WTC11 (cell line): ENCODE results near the gene IP6K2.

ENCODE experiments used
- CBFB ChIP-seq: sonication (generic); formaldehyde crosslinking; IDR thresholded peaks from 2 replicates; pipeline ENCODE4 v1.8.1; 2022; ENCODE audit warnings: mild to moderate bottlenecking, low read depth, missing genetic modification reagents
- NFE2L1 ChIP-seq: sonication (generic); formaldehyde crosslinking; IDR thresholded peaks from 2 replicates; pipeline ENCODE4 v1.8.1; 2023; ENCODE audit warnings: missing genetic modification reagents
- NFYB ChIP-seq: sonication (generic); formaldehyde crosslinking; conservative IDR thresholded peaks from 2 replicates; pipeline ENCODE4 v1.8.0; 2022; ENCODE audit warnings: low read depth, missing genetic modification reagents
- TEAD1 ChIP-seq: sonication (generic); formaldehyde crosslinking; IDR thresholded peaks from 2 replicates; pipeline ENCODE4 v1.8.0; 2022; ENCODE audit warnings: mild to moderate bottlenecking, missing genetic modification reagents
- ZBTB43 ChIP-seq: sonication (generic); formaldehyde crosslinking; IDR thresholded peaks from 2 replicates; pipeline ENCODE4 v1.8.1; 2023; ENCODE audit warnings: mild to moderate bottlenecking, missing genetic modification reagents
- ZMAT4 ChIP-seq: fragments of 250-450 bp; sonication (Bioruptor Pico); IDR thresholded peaks from 2 replicates; pipeline ENCODE4 v1.9.0; 2021; ENCODE audit warnings: mild to moderate bottlenecking
- ZNF121 ChIP-seq: sonication (generic); formaldehyde crosslinking; IDR thresholded peaks from 2 replicates; pipeline ENCODE4 v1.8.0; 2023; ENCODE audit warnings: missing genetic modification reagents
- ZNF138 ChIP-seq: sonication (generic); formaldehyde crosslinking; conservative IDR thresholded peaks from 2 replicates; pipeline ENCODE4 v1.8.1; 2022; ENCODE audit warnings: mild to moderate bottlenecking, moderate library complexity, missing genetic modification reagents
- TF ChIP-seq, protein P1 (sequence below): fragments of 200-600 bp; IDR thresholded peaks from 2 replicates; pipeline ENCODE4 v1.8.0; 2022; ENCODE audit warnings: antibody characterized with exemption

- TF ChIP-seq NFE2L1: no peak
- TF ChIP-seq CBFB (CRISPR knock-in tag): no peak
- no peak for TF ChIP-seq TEAD1 (CRISPR knock-in tag)
- no peak for TF ChIP-seq NFYB
- TF ChIP-seq ZBTB43 (CRISPR knock-in tag): no peak
- TF ChIP-seq ZMAT4 (CRISPR knock-in tag): no peak
- TF ChIP-seq, protein P1, sequence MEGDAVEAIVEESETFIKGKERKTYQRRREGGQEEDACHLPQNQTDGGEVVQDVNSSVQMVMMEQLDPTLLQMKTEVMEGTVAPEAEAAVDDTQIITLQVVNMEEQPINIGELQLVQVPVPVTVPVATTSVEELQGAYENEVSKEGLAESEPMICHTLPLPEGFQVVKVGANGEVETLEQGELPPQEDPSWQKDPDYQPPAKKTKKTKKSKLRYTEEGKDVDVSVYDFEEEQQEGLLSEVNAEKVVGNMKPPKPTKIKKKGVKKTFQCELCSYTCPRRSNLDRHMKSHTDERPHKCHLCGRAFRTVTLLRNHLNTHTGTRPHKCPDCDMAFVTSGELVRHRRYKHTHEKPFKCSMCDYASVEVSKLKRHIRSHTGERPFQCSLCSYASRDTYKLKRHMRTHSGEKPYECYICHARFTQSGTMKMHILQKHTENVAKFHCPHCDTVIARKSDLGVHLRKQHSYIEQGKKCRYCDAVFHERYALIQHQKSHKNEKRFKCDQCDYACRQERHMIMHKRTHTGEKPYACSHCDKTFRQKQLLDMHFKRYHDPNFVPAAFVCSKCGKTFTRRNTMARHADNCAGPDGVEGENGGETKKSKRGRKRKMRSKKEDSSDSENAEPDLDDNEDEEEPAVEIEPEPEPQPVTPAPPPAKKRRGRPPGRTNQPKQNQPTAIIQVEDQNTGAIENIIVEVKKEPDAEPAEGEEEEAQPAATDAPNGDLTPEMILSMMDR: no peak
- no peak for TF ChIP-seq ZNF121 (CRISPR knock-in tag)
- no peak for TF ChIP-seq ZNF138 (CRISPR knock-in tag)
These were observed 52.1 kb downstream of the IP6K2 start for GRCh38 chr3:48664929-48665328.
